ENCODE data around the gene GDPD5. TPM values are rescaled to one million over a fixed set of nuclear protein-coding genes. Genes with fewer than 3 reads are reported as not detected.

Gene GDPD5
- total and polyA plus RNA-seq, 9 donors, result 3.8 to 15.8 (median 8.1) TPM

- no peaks in the 10 kb centered on the region for H3K36me3 ChIP-seq
- no peaks in the 10 kb centered on the region for H3K9me3 ChIP-seq
- H3K4me1 ChIP-seq (ENCODE audit: insufficient read depth), result peaks cover 5% of the 10 kb centered on the region
- intact Hi-C loops (cut with DNase I), result no loop called here
- H3K4me3 ChIP-seq, result no peak overlapping the region
- WGBS, 3 donors, result 79 to 81% (median 81%) methylated on average over 25 to 29 of the region's 29 CpGs
- TF ChIP-seq EP300 (IDR thresholded peaks at IDR 0.05) (no peak), CTCF (IDR thresholded peaks at IDR 0.05) (no peak)
- no peak overlapping the region for H3K27ac ChIP-seq
- DNase-seq, result no peak
- H3K27me3 ChIP-seq, result peaks cover 1% of the 10 kb centered on the region
These were observed 100.3 kb downstream of the GDPD5 start for GRCh38 chr11:75425422-75425821.

GRCh38 chr11:75424396-75424795 is 101.3 kb downstream of the GDPD5 start:
- no peak for TF ChIP-seq CTCF (IDR thresholded peaks at IDR 0.05)
- TF ChIP-seq POLR2A (IDR thresholded peaks at IDR 0.05), result no peak
- TF ChIP-seq EP300 (IDR thresholded peaks at IDR 0.05), result no peak
- intact Hi-C loops (cut with DNase I), result no loop called here
- H3K4me3 ChIP-seq, result no peak overlapping the region
- 89 to 100% (median 97%) methylated on average over 1 of the region's 1 CpG for WGBS, 3 donors
- no peaks in the 10 kb centered on the region for H3K9me3 ChIP-seq
- no peaks in the 10 kb centered on the region for H3K4me1 ChIP-seq (ENCODE audit: insufficient read depth)
- no peak for DNase-seq
- H3K36me3 ChIP-seq, result no peaks in the 10 kb centered on the region
- H3K27me3 ChIP-seq, result no peaks in the 10 kb centered on the region
- H3K27ac ChIP-seq, result no peak overlapping the region

- no peak for TF ChIP-seq EP300 (IDR thresholded peaks at IDR 0.05)
- TF ChIP-seq CTCF (IDR thresholded peaks at IDR 0.05), result no peak
- no peak for TF ChIP-seq POLR2A (IDR thresholded peaks at IDR 0.05)
- WGBS, 3 donors, result 84 to 89% (median 87%) methylated on average over 9 of the region's 9 CpGs
- no peak for DNase-seq
- Histone ChIP-seq H3K36me3 (no peaks in the 10 kb centered on the region), H3K27me3 (no peaks in the 10 kb centered on the region), H3K9me3 (no peaks in the 10 kb centered on the region), H3K4me3 (no peak overlapping the region), H3K4me1 (ENCODE audit: insufficient read depth) (no peaks in the 10 kb centered on the region), H3K27ac (no peak overlapping the region)
- intact Hi-C loops (cut with DNase I), result no loop called here
These were observed 102.0 kb downstream of the GDPD5 start for GRCh38 chr11:75423721-75424120.

- TF ChIP-seq POLR2A (IDR thresholded peaks at IDR 0.05) (no peak), CTCF (IDR thresholded peaks at IDR 0.05) (no peak), EP300 (IDR thresholded peaks at IDR 0.05) (no peak)
- Histone ChIP-seq H3K36me3 (no peaks in the 10 kb centered on the region), H3K9me3 (no peaks in the 10 kb centered on the region), H3K4me3 (no peak overlapping the region), H3K27me3 (no peaks in the 10 kb centered on the region), H3K4me1 (ENCODE audit: insufficient read depth) (no peaks in the 10 kb centered on the region), H3K27ac (no peak overlapping the region)
- intact Hi-C loops (cut with DNase I), result no loop called here
- DNase-seq, result no peak
- WGBS, 3 donors, result 64 to 74% (median 65%) methylated on average over 15 of the region's 15 CpGs
These were observed 103.2 kb downstream of the GDPD5 start for GRCh38 chr11:75422248-75423231.

Data from ovary (tissue), 9 donors.